ENCODE data around the gene OR10V1. TPM values are rescaled to one million over a fixed set of nuclear protein-coding genes. Genes with fewer than 3 reads are reported as not detected.

OR10V1 gene
- total RNA-seq, 4 donors from 2014 or later = not detected

DNA sequence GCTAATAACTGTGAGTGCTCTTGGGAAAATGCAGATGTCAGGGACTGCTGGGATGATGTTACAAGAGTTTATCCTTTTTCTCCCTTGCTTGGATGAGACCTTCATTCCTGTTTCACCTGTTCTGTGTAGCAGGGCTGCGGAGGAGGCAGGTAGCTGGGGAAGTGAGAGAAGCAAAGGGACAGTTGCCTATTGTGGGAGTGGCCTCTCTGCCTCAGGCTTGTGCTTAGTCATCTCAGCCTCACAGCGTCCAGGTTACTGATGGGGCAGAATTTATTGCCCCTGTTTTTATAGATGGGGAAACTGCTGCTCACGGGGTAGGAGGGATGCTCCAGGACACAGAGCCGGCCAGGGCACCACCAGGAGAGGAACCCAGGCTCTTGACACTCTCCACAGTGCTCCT is 43.2 kb upstream of the OR10V1 start:
- 58 to 83% methylated on average over 1 to 3 of the region's 4 CpGs for WGBS, 2 donors (ENCODE audit: low coverage in 1 of 2)
- H3K27ac ChIP-seq = peak overlapping the region in 3 of 4 donors; percentile 87 to 93 (median 93)
- peaks cover 0 to 50% (median 3%) of the 10 kb centered on the region in 3 donors for H3K4me1 ChIP-seq
- no peaks in the 10 kb centered on the region for H3K27me3 ChIP-seq
- TF ChIP-seq POLR2A (IDR thresholded peaks at IDR 0.05) (no peak), POLR2AphosphoS5 (IDR thresholded peaks at IDR 0.05) (no peak), EP300 (IDR thresholded peaks at IDR 0.05) (no peak)
- TF ChIP-seq, protein P1, sequence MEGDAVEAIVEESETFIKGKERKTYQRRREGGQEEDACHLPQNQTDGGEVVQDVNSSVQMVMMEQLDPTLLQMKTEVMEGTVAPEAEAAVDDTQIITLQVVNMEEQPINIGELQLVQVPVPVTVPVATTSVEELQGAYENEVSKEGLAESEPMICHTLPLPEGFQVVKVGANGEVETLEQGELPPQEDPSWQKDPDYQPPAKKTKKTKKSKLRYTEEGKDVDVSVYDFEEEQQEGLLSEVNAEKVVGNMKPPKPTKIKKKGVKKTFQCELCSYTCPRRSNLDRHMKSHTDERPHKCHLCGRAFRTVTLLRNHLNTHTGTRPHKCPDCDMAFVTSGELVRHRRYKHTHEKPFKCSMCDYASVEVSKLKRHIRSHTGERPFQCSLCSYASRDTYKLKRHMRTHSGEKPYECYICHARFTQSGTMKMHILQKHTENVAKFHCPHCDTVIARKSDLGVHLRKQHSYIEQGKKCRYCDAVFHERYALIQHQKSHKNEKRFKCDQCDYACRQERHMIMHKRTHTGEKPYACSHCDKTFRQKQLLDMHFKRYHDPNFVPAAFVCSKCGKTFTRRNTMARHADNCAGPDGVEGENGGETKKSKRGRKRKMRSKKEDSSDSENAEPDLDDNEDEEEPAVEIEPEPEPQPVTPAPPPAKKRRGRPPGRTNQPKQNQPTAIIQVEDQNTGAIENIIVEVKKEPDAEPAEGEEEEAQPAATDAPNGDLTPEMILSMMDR (IDR thresholded peaks at IDR 0.05) = no peak
- H3K9me3 ChIP-seq = no peaks in the 10 kb centered on the region
- ATAC-seq = no peak
- H3K4me3 ChIP-seq = peak overlapping the region in 1 of 2 donors; percentile 96
- H3K36me3 ChIP-seq = no peaks in the 10 kb centered on the region

DNA sequence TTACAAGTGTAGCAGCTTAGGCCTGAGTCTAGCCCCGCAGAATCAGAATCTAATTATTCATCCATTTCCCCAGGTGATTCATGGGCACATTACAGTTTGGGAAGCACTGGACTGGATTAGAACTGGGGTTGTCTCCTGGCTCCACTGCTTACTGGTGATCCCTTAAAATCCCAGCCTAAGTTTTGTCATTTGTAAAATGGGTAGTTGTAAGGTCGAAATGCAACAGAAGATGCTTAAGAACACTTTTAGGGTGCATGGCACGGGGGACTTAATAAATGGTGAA is 42.9 kb upstream of the OR10V1 start:
- H3K36me3 ChIP-seq = no peaks in the 10 kb centered on the region
- no peaks in the 10 kb centered on the region for H3K27me3 ChIP-seq
- peak overlapping the region in 1 of 2 donors; percentile 96 for H3K4me3 ChIP-seq
- peaks cover 0 to 50% (median 3%) of the 10 kb centered on the region in 3 donors for H3K4me1 ChIP-seq
- TF ChIP-seq POLR2A (IDR thresholded peaks at IDR 0.05) = no peak
- no peak for TF ChIP-seq POLR2AphosphoS5 (IDR thresholded peaks at IDR 0.05)
- TF ChIP-seq EP300 (IDR thresholded peaks at IDR 0.05) = no peak
- TF ChIP-seq, protein P1 (IDR thresholded peaks at IDR 0.05) = no peak
- no peak for ATAC-seq
- H3K9me3 ChIP-seq = no peaks in the 10 kb centered on the region
- WGBS, 2 donors (ENCODE audit: low coverage in 1 of 2) = 14 to 42% methylated on average over 2 of the region's 3 CpGs
- H3K27ac ChIP-seq = peak overlapping the region in 3 of 4 donors; percentile 87 to 93 (median 93)

DNA sequence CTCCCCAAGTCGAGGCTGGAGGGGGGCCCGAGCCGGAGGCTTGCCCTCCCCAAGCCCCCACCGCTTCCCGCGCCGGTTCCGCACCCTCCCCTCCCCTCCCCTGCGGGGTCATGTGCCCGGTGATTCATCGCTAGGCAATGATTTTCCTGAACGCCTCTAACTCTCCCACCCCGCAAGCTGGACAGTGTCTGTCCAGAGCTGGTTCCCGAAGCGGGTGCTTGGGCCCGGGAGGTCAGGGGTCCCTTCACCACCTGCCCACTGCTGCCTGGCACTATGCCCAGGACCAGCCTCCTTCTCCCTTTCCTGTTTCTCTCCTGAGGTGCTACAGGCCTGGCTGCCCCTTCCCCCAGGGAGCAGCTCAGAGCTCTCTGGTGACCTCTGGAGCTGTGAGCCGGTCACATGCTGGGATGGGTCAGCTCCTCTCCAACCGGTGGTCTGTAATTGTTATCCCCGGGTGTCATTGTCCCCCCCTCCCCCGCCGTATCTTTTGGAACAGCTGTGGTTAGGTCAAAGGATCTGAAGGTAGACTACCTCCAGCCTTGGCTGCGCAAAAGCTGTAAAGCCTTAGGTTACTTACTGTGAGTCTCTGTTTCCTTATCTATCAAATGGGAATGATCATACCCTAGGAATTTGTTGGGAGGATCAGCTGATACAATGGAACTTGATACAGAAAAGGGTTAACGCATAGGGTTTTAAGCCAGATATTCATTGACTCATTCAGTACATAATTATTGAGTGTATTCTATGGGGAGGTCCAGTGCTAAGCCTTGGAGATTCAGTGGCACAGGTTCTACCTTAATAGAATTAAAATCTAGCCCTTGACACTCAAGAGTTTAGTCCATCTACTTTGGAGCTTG is 42.3 kb upstream of the OR10V1 start:
- Histone ChIP-seq H3K4me3 (peak overlapping the region; percentile 52 to 96), H3K9me3 (no peaks in the 10 kb centered on the region), H3K4me1 (peaks cover 0 to 50% (median 3%) of the 10 kb centered on the region in 3 donors), H3K36me3 (no peaks in the 10 kb centered on the region), H3K27ac (peak overlapping the region; percentile 52 to 93 (median 90)), H3K27me3 (no peaks in the 10 kb centered on the region)
- WGBS, 2 donors (ENCODE audit: low coverage in 1 of 2) = 27% methylated on average over 5 of the region's 23 CpGs; no CpG with 5 or more reads in 1 of the 2 donors
- ATAC-seq = peak; percentile 84
- TF ChIP-seq, protein P1 (IDR thresholded peaks at IDR 0.05) = no peak
- TF ChIP-seq POLR2AphosphoS5 (IDR thresholded peaks at IDR 0.05) (peak; percentile 52), EP300 (IDR thresholded peaks at IDR 0.05) (no peak)

DNA sequence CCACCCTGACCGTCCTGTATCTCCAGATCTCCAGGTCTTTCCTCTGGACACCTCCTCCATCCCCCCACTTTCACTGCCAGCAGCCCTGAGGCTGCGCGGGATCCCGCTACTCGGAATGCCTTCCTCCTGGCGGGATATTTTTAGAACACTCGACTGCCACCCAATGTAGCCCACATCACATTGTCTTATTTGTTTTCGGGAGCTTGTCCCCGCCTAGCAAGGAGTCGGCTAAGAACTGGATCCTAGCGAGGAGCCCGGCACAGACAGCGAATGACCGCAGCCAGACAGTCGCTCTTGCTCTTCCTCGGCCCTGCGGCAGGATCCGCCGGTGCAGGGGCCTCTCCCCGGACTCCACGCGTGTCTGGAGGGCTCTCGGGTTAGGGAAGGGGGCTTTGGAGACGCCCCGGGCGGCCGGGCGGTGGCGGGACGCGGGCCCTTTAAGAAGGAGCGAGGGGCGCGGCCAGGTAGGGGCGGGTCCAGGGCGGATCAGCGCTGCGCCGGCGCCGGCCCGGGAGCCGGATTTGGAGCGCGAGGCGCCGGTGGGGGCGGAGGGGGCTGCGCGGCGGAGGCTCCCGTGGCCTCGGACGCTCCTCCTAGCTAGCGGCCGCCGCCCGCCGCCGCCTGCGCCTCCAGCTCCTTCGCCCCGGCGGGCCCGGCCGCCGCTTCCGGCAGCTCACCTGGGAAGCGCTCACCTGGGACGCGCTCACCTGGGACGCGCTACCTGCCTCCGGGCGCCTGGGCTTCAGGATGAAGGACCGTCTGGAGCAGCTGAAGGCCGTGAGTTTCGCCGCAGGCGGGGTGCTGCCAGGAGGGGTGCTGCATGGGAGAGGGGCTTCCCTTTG is 41.4 kb upstream of the OR10V1 start, which contains the start of gene STX3:
TSS of gene STX3 (plus strand) at position 518 of the 842 bp plus-strand sequence. CDS start at position 748, 230 bp downstream.
- TF ChIP-seq POLR2A (IDR thresholded peaks at IDR 0.05) (peak; percentile 50 to 73), EP300 (IDR thresholded peaks at IDR 0.05) (no peak)
- no peaks in the 10 kb centered on the region for H3K9me3 ChIP-seq
- H3K27me3 ChIP-seq = no peaks in the 10 kb centered on the region
- H3K36me3 ChIP-seq = no peaks in the 10 kb centered on the region
- H3K4me3 ChIP-seq = peak within 1 kb of the TSS; percentile 52 to 96
- peak within 1 kb of the TSS; percentile 52 to 93 (median 90) for H3K27ac ChIP-seq
- 0% methylated on average over 2 to 5 of the region's 80 CpGs for WGBS, 2 donors (ENCODE audit: low coverage in 1 of 2)
- H3K4me1 ChIP-seq = peaks cover 0 to 49% (median 3%) of the 10 kb centered on the region in 3 donors
- ATAC-seq = peak; percentile 88

DNA sequence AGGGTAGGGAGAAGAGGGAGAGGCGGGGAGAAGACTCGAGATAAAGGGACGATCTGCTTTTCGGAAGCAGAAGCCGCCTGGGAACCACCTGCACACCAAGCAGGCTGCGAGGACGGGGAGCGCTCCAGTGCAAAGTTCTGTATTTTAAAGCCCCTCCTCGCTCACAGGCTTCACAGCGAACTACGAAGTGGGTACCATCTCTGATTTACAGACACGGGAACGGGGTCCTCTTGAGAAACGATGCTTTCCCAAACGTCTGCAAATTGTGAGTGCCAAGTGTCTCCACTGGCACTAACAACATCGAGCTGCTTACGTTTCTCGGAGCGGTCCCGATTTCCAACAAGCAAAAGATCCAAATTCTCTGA is 40.8 kb upstream of the OR10V1 start:
- TF ChIP-seq EP300 (IDR thresholded peaks at IDR 0.05) (no peak), POLR2A (IDR thresholded peaks at IDR 0.05) (no peak), POLR2AphosphoS5 (IDR thresholded peaks at IDR 0.05) (no peak)
- TF ChIP-seq, protein P1 (IDR thresholded peaks at IDR 0.05) = no peak
- Histone ChIP-seq H3K4me3 (peak overlapping the region; percentile 52 to 96), H3K9me3 (no peaks in the 10 kb centered on the region), H3K27ac (peak overlapping the region in 3 of 4 donors; percentile 87 to 93 (median 93)), H3K4me1 (peaks cover 0 to 43% (median 3%) of the 10 kb centered on the region in 3 donors), H3K36me3 (no peaks in the 10 kb centered on the region), H3K27me3 (no peaks in the 10 kb centered on the region)
- no peak for ATAC-seq
- 0 to 3% methylated on average over 7 to 10 of the region's 20 CpGs for WGBS, 2 donors (ENCODE audit: low coverage in 1 of 2)

Measured in gastroesophageal sphincter (tissue), 4 donors.